GM12875 (cell line): ENCODE results near the gene DUSP6.

Experiments
- H3K4me3 ChIP-seq: one replicate; pipeline ENCODE4 v1.5.1; 2011; ENCODE audit warnings: low read depth, low read length, control low read depth
- TF ChIP-seq, protein P1 (sequence below): IDR thresholded peaks from 2 replicates; pipeline ENCODE4 v1.5.1; 2011; ENCODE audit warnings: low read depth, mild to moderate bottlenecking, control low read depth, inconsistent platforms, low read length, moderate library complexity, borderline replicate concordance; ENCODE audit not compliant: insufficient read depth

Gene DUSP6

DNA sequence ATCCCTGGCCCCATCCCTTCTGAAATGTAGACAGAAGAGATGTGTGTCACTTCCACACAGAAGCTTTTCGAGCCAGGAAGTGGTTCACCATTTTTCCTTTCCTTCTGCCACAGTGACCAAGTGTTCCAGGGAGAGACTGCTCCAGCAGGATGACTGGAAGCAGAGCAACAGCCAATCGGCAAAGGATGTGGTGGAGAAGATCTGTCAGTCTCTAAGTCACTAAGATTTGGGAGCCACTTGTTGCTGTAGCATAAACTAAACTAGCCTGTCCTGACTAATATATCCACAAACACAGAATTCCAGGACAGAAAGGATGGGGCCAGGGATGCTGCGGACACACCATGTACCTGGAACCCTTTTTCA is 42.9 kb downstream of the DUSP6 start:
- TF ChIP-seq, protein P1, sequence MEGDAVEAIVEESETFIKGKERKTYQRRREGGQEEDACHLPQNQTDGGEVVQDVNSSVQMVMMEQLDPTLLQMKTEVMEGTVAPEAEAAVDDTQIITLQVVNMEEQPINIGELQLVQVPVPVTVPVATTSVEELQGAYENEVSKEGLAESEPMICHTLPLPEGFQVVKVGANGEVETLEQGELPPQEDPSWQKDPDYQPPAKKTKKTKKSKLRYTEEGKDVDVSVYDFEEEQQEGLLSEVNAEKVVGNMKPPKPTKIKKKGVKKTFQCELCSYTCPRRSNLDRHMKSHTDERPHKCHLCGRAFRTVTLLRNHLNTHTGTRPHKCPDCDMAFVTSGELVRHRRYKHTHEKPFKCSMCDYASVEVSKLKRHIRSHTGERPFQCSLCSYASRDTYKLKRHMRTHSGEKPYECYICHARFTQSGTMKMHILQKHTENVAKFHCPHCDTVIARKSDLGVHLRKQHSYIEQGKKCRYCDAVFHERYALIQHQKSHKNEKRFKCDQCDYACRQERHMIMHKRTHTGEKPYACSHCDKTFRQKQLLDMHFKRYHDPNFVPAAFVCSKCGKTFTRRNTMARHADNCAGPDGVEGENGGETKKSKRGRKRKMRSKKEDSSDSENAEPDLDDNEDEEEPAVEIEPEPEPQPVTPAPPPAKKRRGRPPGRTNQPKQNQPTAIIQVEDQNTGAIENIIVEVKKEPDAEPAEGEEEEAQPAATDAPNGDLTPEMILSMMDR, result no peak
- H3K4me3 ChIP-seq, result no peak overlapping the region

DNA sequence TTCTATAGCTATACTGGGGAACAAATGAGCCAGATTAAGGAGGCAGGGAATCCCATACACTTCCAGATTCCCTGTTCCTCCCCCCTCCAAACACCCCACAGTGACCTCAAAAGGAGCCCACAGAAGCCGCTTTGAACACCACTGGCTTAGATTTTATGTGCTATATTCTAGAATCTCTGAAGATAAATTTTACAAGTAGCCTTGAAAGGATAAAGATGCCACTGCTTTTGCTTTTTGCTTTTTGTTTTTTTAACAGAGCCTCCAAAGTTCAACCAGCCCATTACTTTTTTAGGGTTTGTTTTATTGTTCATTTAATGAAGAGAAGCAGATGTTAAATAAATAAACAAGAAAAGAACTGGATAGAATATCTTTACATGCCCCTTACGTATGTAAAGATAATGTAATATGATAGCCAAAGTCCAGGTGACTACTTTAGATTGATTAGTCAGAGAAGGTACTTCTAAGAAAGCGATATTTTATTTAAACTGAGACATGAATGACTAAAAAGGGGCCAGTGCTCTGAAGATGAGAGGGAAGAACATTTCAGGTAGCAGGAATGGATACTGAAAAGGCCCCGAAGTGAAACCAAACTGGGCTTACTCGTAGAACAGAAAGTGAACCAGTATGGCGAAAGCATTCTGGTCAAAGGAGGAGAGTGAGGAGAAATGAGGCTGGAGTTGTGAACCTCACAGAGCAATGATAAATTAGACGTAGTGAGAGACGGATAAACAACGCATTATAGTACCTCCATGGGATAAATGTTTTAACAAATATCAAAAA is 44.6 kb downstream of the DUSP6 start:
- H3K4me3 ChIP-seq, result no peak overlapping the region
- TF ChIP-seq, protein P1, result no peak

DNA sequence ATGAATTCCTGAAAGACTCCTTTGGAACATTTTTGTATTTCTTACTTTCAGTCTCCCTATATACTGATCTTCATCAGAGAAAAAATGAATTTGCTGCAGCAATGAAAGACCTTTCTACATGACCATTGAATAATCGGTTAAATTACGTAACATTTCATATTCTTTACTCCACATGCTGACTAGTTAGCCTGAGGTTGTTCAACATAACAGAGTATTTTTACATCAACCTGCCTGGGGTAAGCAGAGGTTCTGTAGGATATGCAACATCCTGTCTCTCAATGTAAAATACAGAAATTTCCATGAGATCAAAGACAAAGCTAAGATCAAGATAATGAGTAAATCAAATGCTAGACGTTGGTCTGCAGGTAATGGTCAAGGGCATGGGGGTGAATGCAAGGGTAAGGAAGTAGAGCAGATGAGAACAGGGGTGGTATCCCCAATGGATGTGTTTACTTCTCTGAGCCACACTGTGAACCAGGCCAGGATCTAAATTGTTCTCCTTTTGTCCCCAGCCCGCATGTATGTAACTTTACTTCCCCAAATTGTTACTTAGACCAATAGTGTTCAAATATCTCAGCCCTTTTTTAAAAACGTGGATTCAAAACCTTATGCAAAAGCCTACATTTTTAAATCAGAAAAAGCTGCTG is 45.4 kb downstream of the DUSP6 start:
- H3K4me3 ChIP-seq, result no peak overlapping the region
- TF ChIP-seq, protein P1, result no peak

DNA sequence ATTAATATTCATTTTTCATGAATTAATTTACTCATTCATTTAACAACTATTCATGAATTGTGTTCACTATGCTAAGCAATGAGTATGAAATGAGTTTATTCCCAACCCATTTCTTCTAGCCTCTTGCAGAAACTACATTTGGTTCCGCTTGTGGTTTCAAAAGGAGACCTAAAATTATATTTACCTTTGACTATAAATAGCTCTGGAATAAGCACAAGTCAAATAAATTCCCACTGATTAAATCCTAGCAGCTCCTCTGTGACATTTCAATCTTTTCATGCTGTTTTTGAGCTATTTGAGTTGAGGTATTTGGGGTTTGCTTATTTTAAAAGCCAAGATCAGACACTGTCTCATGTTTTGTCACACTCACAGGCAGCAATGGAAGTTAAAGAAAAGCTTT is 46.9 kb downstream of the DUSP6 start:
- no peak overlapping the region for H3K4me3 ChIP-seq
- TF ChIP-seq, protein P1, result no peak

DNA sequence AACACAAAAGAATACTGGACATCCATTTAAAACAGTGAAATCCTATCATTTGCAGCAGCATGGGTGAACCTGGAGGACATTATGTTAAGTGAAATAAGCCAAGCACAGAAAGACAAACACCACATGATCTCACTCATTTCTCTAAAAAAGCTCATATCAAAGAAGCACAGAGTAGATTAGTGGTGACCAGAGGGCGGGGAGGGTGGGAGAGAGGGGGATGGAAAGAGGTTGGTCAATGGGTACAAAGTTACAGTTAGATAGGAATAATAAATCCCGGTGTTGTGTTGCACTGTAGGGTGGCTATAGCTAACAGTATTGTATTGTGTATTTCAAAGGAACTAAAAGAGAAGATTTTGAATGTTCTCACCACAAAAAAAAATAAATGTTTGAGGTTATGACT is 52.4 kb downstream of the DUSP6 start:
- TF ChIP-seq, protein P1, result no peak
- no peak overlapping the region for H3K4me3 ChIP-seq

DNA sequence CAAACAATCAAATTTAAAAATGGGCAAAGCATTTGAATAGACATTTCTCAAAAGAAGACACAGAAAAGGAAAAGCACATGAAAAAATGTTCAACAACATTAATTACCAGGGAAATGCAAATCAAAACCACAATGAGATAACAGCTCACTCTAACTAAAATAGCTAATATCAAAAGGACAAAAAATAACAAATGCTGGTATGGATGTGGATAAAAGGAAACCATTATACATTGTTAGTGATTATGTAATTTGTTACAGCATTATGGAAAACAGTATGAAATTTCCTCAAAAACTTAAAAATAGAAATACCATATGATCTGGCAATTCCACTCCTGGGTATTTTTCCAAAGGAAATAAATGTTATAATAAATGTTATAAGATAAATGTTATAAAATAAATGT is 52.9 kb downstream of the DUSP6 start:
- no peak overlapping the region for H3K4me3 ChIP-seq
- TF ChIP-seq, protein P1, result no peak
